ENCODE results near the gene BPIFB2.

BPIFB2 gene

DNA sequence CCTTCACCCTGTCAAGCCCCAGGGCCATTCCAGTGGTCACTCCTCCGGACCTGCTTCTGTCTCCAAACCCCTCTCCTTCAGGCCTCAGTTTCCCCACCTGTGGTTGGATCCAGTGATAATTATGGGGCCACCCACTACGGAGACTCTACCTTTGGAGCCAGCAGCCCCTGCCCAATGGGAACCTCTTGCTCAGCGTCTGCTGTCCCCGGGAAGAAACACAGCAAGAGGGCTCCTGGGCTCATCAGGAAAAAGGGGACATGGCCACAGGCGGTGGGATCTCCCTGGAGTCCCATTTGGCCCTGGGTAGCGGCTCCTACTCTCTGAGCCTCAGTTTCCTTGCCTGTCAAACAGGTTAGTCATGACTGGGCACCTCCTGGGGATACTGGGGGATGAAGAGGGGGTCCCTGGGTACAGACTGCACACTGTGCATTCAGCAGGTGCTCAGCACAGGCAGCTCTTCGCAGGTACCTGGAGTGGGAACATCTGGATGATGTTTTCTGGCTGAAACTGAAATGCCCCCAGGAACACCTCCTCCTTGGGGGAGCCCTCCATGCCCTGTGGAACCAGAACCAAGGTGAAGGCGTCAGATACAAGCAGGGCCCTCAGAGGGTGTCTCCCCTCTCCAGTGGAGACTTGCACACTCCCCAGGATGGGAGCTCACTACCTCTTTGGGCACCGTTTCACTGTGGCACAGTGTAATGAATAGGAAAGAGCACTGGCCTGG lies 22.7 kb upstream of the BPIFB2 start:
- ChIA-PET POLR2A (ENCODE audit: low non-redundant PET) (no interaction called here), CTCF (interaction anchor here (0.7 to 1.3 kb wide), 2 partner anchors 8 to 195 kb away, joined by 3 to 4 read pairs; no protein-coding TSS in a partner anchor)
- TF ChIP-seq, protein P1, sequence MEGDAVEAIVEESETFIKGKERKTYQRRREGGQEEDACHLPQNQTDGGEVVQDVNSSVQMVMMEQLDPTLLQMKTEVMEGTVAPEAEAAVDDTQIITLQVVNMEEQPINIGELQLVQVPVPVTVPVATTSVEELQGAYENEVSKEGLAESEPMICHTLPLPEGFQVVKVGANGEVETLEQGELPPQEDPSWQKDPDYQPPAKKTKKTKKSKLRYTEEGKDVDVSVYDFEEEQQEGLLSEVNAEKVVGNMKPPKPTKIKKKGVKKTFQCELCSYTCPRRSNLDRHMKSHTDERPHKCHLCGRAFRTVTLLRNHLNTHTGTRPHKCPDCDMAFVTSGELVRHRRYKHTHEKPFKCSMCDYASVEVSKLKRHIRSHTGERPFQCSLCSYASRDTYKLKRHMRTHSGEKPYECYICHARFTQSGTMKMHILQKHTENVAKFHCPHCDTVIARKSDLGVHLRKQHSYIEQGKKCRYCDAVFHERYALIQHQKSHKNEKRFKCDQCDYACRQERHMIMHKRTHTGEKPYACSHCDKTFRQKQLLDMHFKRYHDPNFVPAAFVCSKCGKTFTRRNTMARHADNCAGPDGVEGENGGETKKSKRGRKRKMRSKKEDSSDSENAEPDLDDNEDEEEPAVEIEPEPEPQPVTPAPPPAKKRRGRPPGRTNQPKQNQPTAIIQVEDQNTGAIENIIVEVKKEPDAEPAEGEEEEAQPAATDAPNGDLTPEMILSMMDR (conservative IDR thresholded peaks at IDR 0.05; ENCODE audit: low read depth), result no peak
- DNase-seq (ENCODE audit: low spot score), result no peak
- no peak overlapping the region for H3K27ac ChIP-seq

DNA sequence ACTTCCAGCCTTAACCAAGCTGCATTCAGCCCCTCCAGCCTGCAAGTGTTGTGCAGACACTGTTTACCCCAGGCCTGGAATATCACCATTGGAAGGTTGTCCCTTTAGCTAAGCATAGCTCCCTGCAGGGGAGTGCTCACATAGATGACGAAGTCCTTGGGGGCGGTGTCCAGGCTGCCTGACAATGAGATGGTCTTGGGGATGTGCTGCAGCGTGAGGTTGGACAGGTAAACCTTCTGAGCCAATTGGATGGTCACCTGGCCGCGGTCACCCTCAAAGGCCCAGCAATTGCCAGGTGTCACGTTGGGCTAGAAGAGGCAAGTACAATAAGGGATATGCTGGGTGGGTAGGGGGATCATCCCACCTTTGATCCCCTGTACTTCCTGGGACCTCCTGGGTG lies 21.9 kb upstream of the BPIFB2 start:
- DNase-seq (ENCODE audit: low spot score), result no peak
- TF ChIP-seq, protein P1 (conservative IDR thresholded peaks at IDR 0.05; ENCODE audit: low read depth), result no peak
- CTCF ChIA-PET, result interaction anchor here (1.1 to 1.6 kb wide), 2 partner anchors 13 to 24 kb away, joined by 3 to 6 read pairs; no protein-coding TSS in a partner anchor
- no peak overlapping the region for H3K27ac ChIP-seq
- POLR2A ChIA-PET (ENCODE audit: low non-redundant PET), result no interaction called here

DNA sequence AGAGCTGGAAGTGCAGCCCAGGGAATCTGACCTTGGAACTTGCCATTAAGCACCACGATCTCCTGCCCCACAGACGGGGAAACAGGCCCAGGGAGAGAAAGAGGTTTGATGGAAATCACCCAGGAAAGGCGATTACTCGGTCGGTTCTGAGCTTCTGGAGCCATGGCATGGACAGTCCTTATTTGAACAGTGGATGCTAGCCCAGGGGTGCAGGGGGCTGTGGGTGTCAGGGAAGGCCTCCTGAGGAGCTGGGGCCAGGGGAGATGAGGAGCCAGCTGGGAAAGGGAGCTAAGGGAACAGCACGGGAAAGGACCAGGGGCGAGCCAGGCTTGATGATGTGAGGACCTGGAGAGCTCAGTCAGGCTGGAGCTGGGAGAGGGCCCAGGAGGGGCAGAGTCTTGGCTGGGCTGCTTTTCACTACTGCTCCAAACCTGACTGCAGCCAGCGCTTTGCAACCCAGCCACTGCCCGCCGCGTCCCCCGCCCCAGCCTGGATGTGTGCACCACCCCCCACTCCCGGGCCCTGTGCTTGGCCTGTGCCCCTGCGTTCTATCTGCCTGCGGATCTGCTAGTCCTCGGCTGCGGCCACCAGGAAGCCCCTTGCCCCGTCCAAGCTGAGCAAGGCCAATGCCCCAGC lies 21.1 kb upstream of the BPIFB2 start:
- no peak overlapping the region for H3K27ac ChIP-seq
- ChIA-PET POLR2A (ENCODE audit: low non-redundant PET) (no interaction called here), CTCF (interaction anchor here (0.5 to 1.6 kb wide), 5 partner anchors 13 to 110 kb away, joined by 3 to 6 read pairs (median 3); no protein-coding TSS in a partner anchor)
- DNase-seq (ENCODE audit: low spot score), result no peak
- TF ChIP-seq, protein P1 (conservative IDR thresholded peaks at IDR 0.05; ENCODE audit: low read depth), result no peak

DNA sequence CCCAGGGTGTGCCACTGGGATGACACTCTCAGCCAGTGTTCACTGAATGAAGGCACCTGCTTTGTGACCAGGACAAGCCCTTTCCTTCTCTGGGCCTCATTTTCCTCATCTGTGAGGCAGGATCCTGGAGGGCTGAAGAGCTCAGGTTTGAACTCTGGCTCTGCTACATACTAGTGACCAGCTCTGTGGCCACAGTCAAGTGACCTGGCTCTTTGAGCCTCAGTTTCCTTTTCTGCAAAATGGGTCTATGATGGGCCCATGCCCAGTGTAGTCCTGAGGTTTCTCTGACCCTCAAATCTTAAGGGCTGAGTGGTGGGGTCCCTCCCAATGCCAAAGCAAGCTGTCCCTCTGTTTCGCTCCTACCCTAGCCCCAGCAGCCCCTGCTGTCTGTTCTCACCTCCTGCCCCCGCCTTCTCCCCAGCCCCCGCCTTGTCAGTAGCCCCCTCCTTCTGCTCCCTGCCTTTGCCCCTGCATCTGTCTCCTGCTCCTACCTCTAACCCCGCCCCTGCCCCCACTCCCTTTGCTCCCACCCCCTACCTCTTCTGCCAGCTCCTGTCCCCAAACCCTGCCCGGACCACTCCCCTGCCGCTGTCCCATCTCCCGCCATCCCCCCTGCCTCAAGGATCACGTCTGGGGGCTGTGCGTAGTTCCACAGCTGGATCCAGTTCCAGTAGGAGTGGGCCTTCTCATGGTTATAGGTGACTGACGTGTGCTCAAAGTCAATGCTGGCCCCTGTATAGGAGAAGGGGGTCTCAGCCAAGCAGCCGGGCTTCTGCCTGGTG lies 20.3 kb upstream of the BPIFB2 start:
- POLR2A ChIA-PET (ENCODE audit: low non-redundant PET), result no interaction called here
- CTCF ChIA-PET, result interaction anchor here (0.5 to 1.6 kb wide), 2 partner anchors 14 to 26 kb away, joined by 3 to 6 read pairs; no protein-coding TSS in a partner anchor
- TF ChIP-seq, protein P1 (conservative IDR thresholded peaks at IDR 0.05; ENCODE audit: low read depth), result no peak
- H3K27ac ChIP-seq, result no peak overlapping the region
- no peak for DNase-seq (ENCODE audit: low spot score)

DNA sequence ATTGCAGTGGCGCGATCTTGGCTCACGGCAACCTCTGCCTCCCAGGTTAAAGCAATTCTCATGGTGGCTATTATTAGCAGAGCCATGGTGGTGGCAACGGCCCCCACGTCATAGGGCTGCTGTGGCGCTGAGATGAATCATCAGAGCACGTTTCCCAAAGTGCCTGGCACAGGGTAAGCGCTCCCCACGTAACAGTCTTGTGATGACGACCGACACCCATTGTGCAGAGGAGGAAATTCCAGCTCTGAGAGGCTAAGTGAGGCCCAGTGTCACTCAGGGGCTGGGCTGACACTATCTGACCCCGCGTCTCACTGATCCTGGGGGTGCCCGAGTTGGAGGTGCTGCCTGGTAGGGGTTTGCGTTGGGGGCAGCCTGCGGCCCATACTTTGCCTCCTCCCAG lies 19.5 kb upstream of the BPIFB2 start:
- TF ChIP-seq, protein P1 (conservative IDR thresholded peaks at IDR 0.05; ENCODE audit: low read depth), result no peak
- no peak for DNase-seq (ENCODE audit: low spot score)
- ChIA-PET CTCF (no interaction called here), POLR2A (ENCODE audit: low non-redundant PET) (no interaction called here)
- H3K27ac ChIP-seq, result no peak overlapping the region

DNA sequence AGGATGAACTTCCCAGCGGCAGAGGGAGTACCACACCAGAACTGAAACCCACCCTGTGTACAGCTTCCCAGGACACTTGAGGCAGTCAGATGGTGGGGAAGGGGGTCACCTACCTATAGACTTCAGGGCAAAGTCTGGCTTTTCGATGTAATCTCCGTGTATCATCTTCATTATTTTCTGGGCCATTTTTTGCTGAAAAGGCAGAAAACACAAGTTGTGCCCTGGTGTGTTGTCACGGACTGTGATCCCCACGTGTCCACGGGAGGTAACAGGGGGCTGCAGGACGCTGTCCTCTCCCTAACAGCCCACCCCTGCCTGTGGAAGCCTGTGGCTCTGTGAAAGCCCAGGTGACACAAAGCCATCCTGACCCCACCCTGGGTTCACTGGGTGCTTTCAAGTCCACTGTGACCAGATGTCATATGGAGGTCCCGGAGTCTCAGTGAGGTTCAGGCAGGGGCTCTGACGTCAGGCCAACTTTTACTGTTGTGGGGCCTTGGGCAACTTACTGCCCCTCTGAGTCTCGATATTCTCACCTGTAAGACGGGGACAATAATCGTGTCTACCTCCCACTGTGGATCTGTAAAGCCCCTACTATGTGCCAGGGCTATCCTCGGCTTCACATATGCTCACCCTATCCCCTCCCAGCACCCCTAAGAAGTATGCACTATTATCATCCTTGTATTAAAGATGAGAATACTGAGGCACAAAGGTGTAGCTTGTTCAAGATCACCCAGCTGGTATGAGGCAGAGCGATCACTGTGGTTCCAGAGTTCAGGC lies 17.8 kb upstream of the BPIFB2 start:
- TF ChIP-seq, protein P1 (conservative IDR thresholded peaks at IDR 0.05; ENCODE audit: low read depth), result no peak
- DNase-seq (ENCODE audit: low spot score), result no peak
- H3K27ac ChIP-seq, result no peak overlapping the region
- CTCF ChIA-PET, result no interaction called here
- POLR2A ChIA-PET (ENCODE audit: low non-redundant PET), result no interaction called here

Data from RWPE1 (cell line).